CD8-positive, alpha-beta memory T cell (primary cell): ENCODE results near the gene AP1G2. TPM values are rescaled to one million over a fixed set of nuclear protein-coding genes. Genes with fewer than 3 reads are reported as not detected.
A peak's percentile ranks its signal among the peaks of the same experiment; 100 is the strongest.
"Not testable (repeated sequence)": the region's sequence is repeated elsewhere in the genome, so short reads cannot be mapped to it uniquely, and the experiment has no call there.

Experiments used
- CTCF ChIA-PET: fragments of 350-600 bp; sonication (Branson Sonifier 250); formaldehyde crosslinking; loops from one replicate; lab custom pipeline; 2021; ENCODE audit warnings: antibody characterized with exemption; lab: Charles Lee
- POLR2A ChIA-PET: fragments of 350-600 bp; sonication (Branson Sonifier 250); formaldehyde crosslinking; loops from one replicate; lab custom pipeline; 2021; ENCODE audit warnings: antibody characterized with exemption; lab: Charles Lee
- DNase-seq, 5 donors: peaks; one replicate each; pipeline versions ENCODE4 v3.0.0 to v3.0.0-alpha.2; 2020 to 2022; ENCODE audit warnings: mixed read lengths in 1 of 5
- H3K27ac ChIP-seq: one replicate; pipeline ENCODE4 v1.7.0; 2013; ENCODE audit warnings: low read depth, mild to moderate bottlenecking, low read length, moderate library complexity
- H3K27me3 ChIP-seq: 2 replicates; pipeline ENCODE4 v1.7.0; 2013; ENCODE audit warnings: low read length, mild to moderate bottlenecking; ENCODE audit not compliant: insufficient read depth, poor library complexity, severe bottlenecking
- H3K36me3 ChIP-seq: 2 replicates; pipeline ENCODE4 v1.7.0; 2013; ENCODE audit warnings: mild to moderate bottlenecking, low read length, moderate library complexity; ENCODE audit not compliant: insufficient read depth
- H3K4me1 ChIP-seq: 2 replicates; pipeline ENCODE4 v1.7.0; 2013; ENCODE audit warnings: mild to moderate bottlenecking, low read length, moderate library complexity; ENCODE audit not compliant: insufficient read depth
- H3K4me3 ChIP-seq: 2 replicates; pipeline ENCODE4 v1.7.0; 2013; ENCODE audit warnings: mild to moderate bottlenecking, low read length
- H3K9me3 ChIP-seq: 2 replicates; pipeline ENCODE4 v1.7.0; 2013; ENCODE audit warnings: mild to moderate bottlenecking, low read length
- H3K27ac Mint-ChIP-seq, 8 donors: one replicate each; pipeline ENCODE4 v1.8.0; 2020 to 2021; ENCODE audit warnings: mixed read lengths in 8 of 8, mild to moderate bottlenecking in 6 of 8, inconsistent platforms in 3 of 8, moderate library complexity in 3 of 8
- H3K27me3 Mint-ChIP-seq, 2 donors: one replicate each; pipeline ENCODE4 v1.8.0; 2020 to 2021; ENCODE audit warnings: mixed read lengths in 2 of 2, mild to moderate bottlenecking in 1 of 2, moderate library complexity in 1 of 2
- H3K36me3 Mint-ChIP-seq, 3 donors: one replicate each; pipeline ENCODE4 v1.8.0; 2020 to 2021; ENCODE audit warnings: mixed read lengths in 3 of 3, inconsistent platforms in 1 of 3, mild to moderate bottlenecking in 1 of 3
- H3K4me1 Mint-ChIP-seq, 3 donors: one replicate each; pipeline ENCODE4 v1.8.0; 2020 to 2021; ENCODE audit warnings: mixed read lengths in 3 of 3, inconsistent platforms in 1 of 3, mild to moderate bottlenecking in 1 of 3
- H3K4me3 Mint-ChIP-seq, 7 donors: one replicate each; pipeline ENCODE4 v1.8.0; 2020 to 2021; ENCODE audit warnings: mixed read lengths in 7 of 7, mild to moderate bottlenecking in 6 of 7, moderate library complexity in 4 of 7, inconsistent platforms in 2 of 7
- H3K9me3 Mint-ChIP-seq, 5 donors: one replicate each; pipeline ENCODE4 v1.8.0; 2020 to 2022; ENCODE audit warnings: mixed read lengths in 5 of 5, mild to moderate bottlenecking in 3 of 5, moderate library complexity in 2 of 5, inconsistent platforms in 1 of 5
- polyA plus RNA-seq: library from polyadenylated mRNA; unstranded; fragments of 300-500 nt; fragmentation: Illumina TruSeq; gene quantifications from one replicate; pipeline ENCODE4 v1.2.3, GENCODE V29; 2021
- total RNA-seq, 2 experiments: library from RNA; stranded (reverse); gene quantifications; one replicate each; pipeline ENCODE4 v1.2.3, GENCODE V29; 2021

Gene AP1G2
- total and polyA plus RNA-seq, 3 experiments from 2014 or later, result 80.8 to 154 (median 152) TPM

- Mint-ChIP-seq H3K4me3 (peak overlapping the region in 6 of 7 donors; percentile 69 to 89 (median 74)), H3K4me1 (peaks cover 28 to 33% (median 28%) of the 10 kb centered on the region in 3 donors), H3K36me3 (no peaks in the 10 kb centered on the region), H3K9me3 (peaks cover 0 to 1% (median 0%) of the 10 kb centered on the region in 5 donors), H3K27ac (peak overlapping the region; percentile 76 to 98 (median 90)), H3K27me3 (peaks cover 5 to 6% of the 10 kb centered on the region in 2 donors)
- Histone ChIP-seq H3K9me3 (no peaks in the 10 kb centered on the region), H3K4me3 (no peak overlapping the region), H3K36me3 (no peaks in the 10 kb centered on the region), H3K27me3 (no peaks in the 10 kb centered on the region), H3K4me1 (peaks cover 29% of the 10 kb centered on the region), H3K27ac (no peak overlapping the region)
- peak in 1 of 5 donors; percentile 13 for DNase-seq
- CTCF ChIA-PET, result interaction anchor here (1.2 to 5.8 kb wide), 3 partner anchors 21 to 48 kb away, joined by 3 to 51 read pairs (median 28); no protein-coding TSS in a partner anchor
- POLR2A ChIA-PET, result interaction anchor here (0.6 kb wide), 1 partner anchor 282 kb away, joined by 4 read pairs; no protein-coding TSS in a partner anchor
Observed at GRCh38 chr14:23610815-23611289, 43.3 kb upstream of the AP1G2 start.

GRCh38 chr14:23610090-23610814 lies 42.7 kb upstream of the AP1G2 start:
- POLR2A ChIA-PET, result no interaction called here
- Mint-ChIP-seq H3K36me3 (no peaks in the 10 kb centered on the region), H3K9me3 (peaks cover 0 to 1% (median 0%) of the 10 kb centered on the region in 5 donors), H3K4me3 (peak overlapping the region in 6 of 7 donors; percentile 69 to 89 (median 74)), H3K27ac (peak overlapping the region; percentile 76 to 98 (median 90)), H3K4me1 (peaks cover 28 to 33% (median 28%) of the 10 kb centered on the region in 3 donors), H3K27me3 (peaks cover 0 to 4% of the 10 kb centered on the region in 2 donors)
- peak in 2 of 5 donors; percentile 23 to 29 for DNase-seq
- no peaks in the 10 kb centered on the region for H3K27me3 ChIP-seq
- no peaks in the 10 kb centered on the region for H3K36me3 ChIP-seq
- peak overlapping the region; percentile 38 for H3K27ac ChIP-seq
- peak overlapping the region; percentile 32 for H3K4me3 ChIP-seq
- peaks cover 29% of the 10 kb centered on the region for H3K4me1 ChIP-seq
- H3K9me3 ChIP-seq, result no peaks in the 10 kb centered on the region
- CTCF ChIA-PET, result interaction anchor here (5.3 to 5.8 kb wide), 2 partner anchors 21 to 22 kb away, joined by 28 to 51 read pairs; no protein-coding TSS in a partner anchor

GRCh38 chr14:23609411-23610089 lies 42.0 kb upstream of the AP1G2 start:
- H3K27me3 ChIP-seq, H3K9me3 Mint-ChIP-seq, H3K27me3 Mint-ChIP-seq, DNase-seq, H3K9me3 ChIP-seq, H3K36me3 ChIP-seq, POLR2A ChIA-PET, H3K36me3 Mint-ChIP-seq: not testable (repeated sequence)
- CTCF ChIA-PET, result interaction anchor here (5.3 to 5.8 kb wide), 2 partner anchors 20 to 23 kb away, joined by 28 to 51 read pairs; no protein-coding TSS in a partner anchor
- peak overlapping the region; percentile 32 for H3K4me3 ChIP-seq
- peaks cover 29% of the 10 kb centered on the region for H3K4me1 ChIP-seq
- Mint-ChIP-seq H3K4me3 (peak overlapping the region in 3 of 7 donors; percentile 69 to 79 (median 78)), H3K27ac (peak overlapping the region; percentile 76 to 98 (median 90)), H3K4me1 (peaks cover 28 to 33% (median 28%) of the 10 kb centered on the region in 3 donors)
- H3K27ac ChIP-seq, result peak overlapping the region; percentile 38

- Histone ChIP-seq H3K4me3 (no peak overlapping the region), H3K9me3 (no peaks in the 10 kb centered on the region), H3K36me3 (no peaks in the 10 kb centered on the region), H3K27me3 (no peaks in the 10 kb centered on the region), H3K4me1 (peaks cover 29% of the 10 kb centered on the region), H3K27ac (no peak overlapping the region)
- peaks cover 0 to 5% of the 10 kb centered on the region in 2 donors for H3K27me3 Mint-ChIP-seq
- CTCF ChIA-PET, result interaction anchor here (1.0 kb wide), 1 partner anchor 20 kb away, joined by 3 read pairs; no protein-coding TSS in a partner anchor
- peaks cover 28 to 33% (median 28%) of the 10 kb centered on the region in 3 donors for H3K4me1 Mint-ChIP-seq
- peak overlapping the region; percentile 5 to 98 (median 84) for H3K27ac Mint-ChIP-seq
- no peak for DNase-seq
- peaks cover 0 to 1% (median 0%) of the 10 kb centered on the region in 5 donors for H3K9me3 Mint-ChIP-seq
- POLR2A ChIA-PET, result no interaction called here
- H3K36me3 Mint-ChIP-seq, result no peaks in the 10 kb centered on the region
- H3K4me3 Mint-ChIP-seq, result peak overlapping the region in 1 of 7 donors; percentile 20
Observed at GRCh38 chr14:23609001-23609400, 41.4 kb upstream of the AP1G2 start.

GRCh38 chr14:23608454-23608853 lies 40.9 kb upstream of the AP1G2 start:
- peaks cover 0 to 5% of the 10 kb centered on the region in 2 donors for H3K27me3 Mint-ChIP-seq
- Histone ChIP-seq H3K27ac (no peak overlapping the region), H3K4me3 (no peak overlapping the region), H3K4me1 (peaks cover 29% of the 10 kb centered on the region), H3K36me3 (no peaks in the 10 kb centered on the region), H3K9me3 (no peaks in the 10 kb centered on the region), H3K27me3 (no peaks in the 10 kb centered on the region)
- POLR2A ChIA-PET, result no interaction called here
- H3K36me3 Mint-ChIP-seq, result no peaks in the 10 kb centered on the region
- H3K4me3 Mint-ChIP-seq, result no peak overlapping the region
- DNase-seq, result no peak
- CTCF ChIA-PET, result interaction anchor here (1.0 to 1.9 kb wide), 2 partner anchors 20 to 23 kb away, joined by 3 to 8 read pairs; no protein-coding TSS in a partner anchor
- H3K27ac Mint-ChIP-seq, result peak overlapping the region in 6 of 8 donors; percentile 5 to 98 (median 36)
- H3K4me1 Mint-ChIP-seq, result peaks cover 28 to 33% (median 28%) of the 10 kb centered on the region in 3 donors
- H3K9me3 Mint-ChIP-seq, result peaks cover 0 to 1% (median 0%) of the 10 kb centered on the region in 5 donors

GRCh38 chr14:23605931-23606585 lies 38.5 kb upstream of the AP1G2 start:
- H3K4me3 Mint-ChIP-seq, result no peak overlapping the region
- POLR2A ChIA-PET, result no interaction called here

GRCh38 chr14:23604675-23605170 lies 37.1 kb upstream of the AP1G2 start:
- Histone ChIP-seq H3K27ac (no peak overlapping the region), H3K4me3 (no peak overlapping the region), H3K4me1 (peaks cover 10% of the 10 kb centered on the region), H3K9me3 (no peaks in the 10 kb centered on the region), H3K36me3 (no peaks in the 10 kb centered on the region), H3K27me3 (no peaks in the 10 kb centered on the region)
- H3K27me3 Mint-ChIP-seq, result peaks cover 5 to 6% of the 10 kb centered on the region in 2 donors
- DNase-seq, result no peak
- H3K4me1 Mint-ChIP-seq, result peaks cover 8 to 11% (median 10%) of the 10 kb centered on the region in 3 donors
- H3K36me3 Mint-ChIP-seq, result peaks cover 0 to 10% (median 0%) of the 10 kb centered on the region in 3 donors
- H3K9me3 Mint-ChIP-seq, result peaks cover 0 to 3% (median 0%) of the 10 kb centered on the region in 5 donors
- POLR2A ChIA-PET, result no interaction called here
- H3K4me3 Mint-ChIP-seq, result no peak overlapping the region
- CTCF ChIA-PET, result interaction anchor here (1.7 kb wide), 1 partner anchor 28 kb away, joined by 10 read pairs; no protein-coding TSS in a partner anchor
- H3K27ac Mint-ChIP-seq, result no peak overlapping the region

More at GRCh38 chr14:23605931-23606585, 38.5 kb upstream of the AP1G2 start:
- Mint-ChIP-seq H3K27ac (peak overlapping the region in 2 of 8 donors; percentile 17 to 49), H3K36me3 (peaks cover 0 to 4% (median 0%) of the 10 kb centered on the region in 3 donors), H3K9me3 (peaks cover 0 to 1% (median 0%) of the 10 kb centered on the region in 5 donors), H3K27me3 (peaks cover 5% of the 10 kb centered on the region in 2 donors), H3K4me1 (peaks cover 21 to 25% (median 24%) of the 10 kb centered on the region in 3 donors)
- CTCF ChIA-PET, result interaction anchor here (1.3 to 1.7 kb wide), 2 partner anchors 17 to 26 kb away, joined by 4 to 10 read pairs; no protein-coding TSS in a partner anchor
- Histone ChIP-seq H3K36me3 (no peaks in the 10 kb centered on the region), H3K4me3 (no peak overlapping the region), H3K27me3 (no peaks in the 10 kb centered on the region), H3K27ac (no peak overlapping the region), H3K9me3 (no peaks in the 10 kb centered on the region), H3K4me1 (peaks cover 23% of the 10 kb centered on the region)
- no peak for DNase-seq
